Endothelial cell of umbilical vein (primary cell): ENCODE measurements around the gene BMP8A. TPM values are rescaled to one million over a fixed set of nuclear protein-coding genes. Genes with fewer than 3 reads are reported as not detected.
"Not testable (repeated sequence)": the region's sequence is repeated elsewhere in the genome, so short reads cannot be mapped to it uniquely, and the experiment has no call there.

Experiments used
- BruUV-seq: library from RNA; stranded (reverse); fragments of 400-500 nt; replicated peaks from 2 replicates; lab custom pipeline; 2021; lab: Mats Ljungman, UMichigan
- CTCF ChIA-PET: fragments of 300-600, 350-600 bp; sonication (Branson Sonifier 250); formaldehyde crosslinking; loops from one replicate; lab custom pipeline; 2021; ENCODE audit warnings: antibody characterized with exemption, inconsistent platforms; lab: Charles Lee
- POLR2A ChIA-PET: fragments of 300-600, 350-600 bp; sonication (Branson Sonifier 250); formaldehyde crosslinking; loops from one replicate; lab custom pipeline; 2021; ENCODE audit warnings: antibody characterized with exemption, inconsistent platforms; lab: Charles Lee
- DNase-seq: peaks from one replicate; pipeline ENCODE4 v3.0.0-alpha.2; 2011; ENCODE audit warnings: low read depth, low spot score
- FAIRE-seq: peaks from 2 replicates; lab custom pipeline; 2011; peaks lifted over from hg19 to GRCh38; lab: Jason Lieb, UNC
- H2AFZ ChIP-seq: 2 replicates; pipeline ENCODE4 v1.6.0; 2012; ENCODE audit warnings: low read depth, low read length, control low read depth, inconsistent platforms
- H3K27ac ChIP-seq: 2 replicates; pipeline ENCODE4 v1.5.1; 2011; ENCODE audit warnings: low read depth, mild to moderate bottlenecking, control low read depth, low read length, moderate library complexity; ENCODE audit not compliant: insufficient read depth
- H3K27me3 ChIP-seq, 2 experiments: 2 replicates each; pipeline versions ENCODE4 v1.6.0 to v1.6.1; 2011; ENCODE audit warnings: low read length in 2 of 2, mixed read lengths in 1 of 2; ENCODE audit not compliant: control insufficient read depth in 2 of 2, insufficient read depth in 2 of 2
- H3K36me3 ChIP-seq, 2 experiments: 2 replicates in 1 of 2; 3 replicates in 1 of 2; pipeline ENCODE4 v1.5.1; 2011; ENCODE audit warnings: low read length in 2 of 2, mild to moderate bottlenecking in 1 of 2, moderate library complexity in 1 of 2; ENCODE audit not compliant: control insufficient read depth in 2 of 2, insufficient read depth in 2 of 2; ENCODE audit errors: extremely low read depth in 1 of 2
- H3K4me1 ChIP-seq: 3 replicates; pipeline ENCODE4 v1.5.1; 2011; ENCODE audit warnings: mild to moderate bottlenecking, low read length; ENCODE audit not compliant: control insufficient read depth, insufficient read depth; ENCODE audit errors: extremely low read depth
- H3K4me2 ChIP-seq: 2 replicates; pipeline ENCODE4 v1.6.1; 2011; ENCODE audit warnings: low read length, control low read depth, mixed read lengths; ENCODE audit not compliant: insufficient read depth
- H3K4me3 ChIP-seq, 3 experiments: fragments of 200-600 bp in 1 of 3; sonication (generic), shearing (Covaris generic) in 1 of 3; replicated peaks in 1 of 3; 2 replicates each; pipeline ENCODE4 v1.5.1; 2011 to 2016; ENCODE audit warnings: control low read depth in 3 of 3, low read length in 3 of 3, mild to moderate bottlenecking in 2 of 3, inconsistent platforms in 1 of 3, low read depth in 1 of 3, moderate library complexity in 1 of 3; ENCODE audit not compliant: insufficient read depth in 1 of 3
- H3K79me2 ChIP-seq: 2 replicates; pipeline ENCODE4 v1.6.0; 2012; ENCODE audit warnings: low read length, inconsistent platforms; ENCODE audit not compliant: control insufficient read depth, insufficient read depth
- H3K9ac ChIP-seq: replicated peaks from 2 replicates; pipeline ENCODE3; 2011; ENCODE audit warnings: low read length, control low read depth; ENCODE audit not compliant: insufficient read depth; ENCODE audit errors: extremely low read depth
- H3K9me1 ChIP-seq: replicated peaks from 3 replicates; pipeline ENCODE4 v1.6.0; 2011; ENCODE audit warnings: mild to moderate bottlenecking, low read length; ENCODE audit not compliant: control insufficient read depth, insufficient read depth; ENCODE audit errors: extremely low read depth
- H3K9me3 ChIP-seq: replicated peaks from 2 replicates; pipeline ENCODE4 v1.5.1; 2012; ENCODE audit warnings: low read length, inconsistent platforms; ENCODE audit not compliant: control insufficient read depth, insufficient read depth
- H4K20me1 ChIP-seq: replicated peaks from 2 replicates; pipeline ENCODE3; 2011; ENCODE audit warnings: mild to moderate bottlenecking, low read length; ENCODE audit not compliant: control insufficient read depth, insufficient read depth; ENCODE audit errors: extremely low read depth
- CTCF ChIP-seq, 2 donors: IDR thresholded peaks; 1 replicate in 1 of 2; 2 replicates in 1 of 2; pipeline ENCODE4 v1.5.1; 2011; ENCODE audit warnings: low read length in 2 of 2, mild to moderate bottlenecking in 2 of 2, moderate library complexity in 2 of 2, control low read depth in 1 of 2, inconsistent platforms in 1 of 2, low read depth in 1 of 2; ENCODE audit not compliant: insufficient read depth in 1 of 2; ENCODE audit errors: extremely low read depth in 1 of 2
- EZH2 ChIP-seq: IDR thresholded peaks from 2 replicates; pipeline ENCODE4 v1.6.1; 2012; ENCODE audit warnings: borderline replicate concordance, low read depth, mild to moderate bottlenecking, moderate library complexity, low read length, inconsistent platforms; ENCODE audit not compliant: severe bottlenecking
- FOS ChIP-seq: IDR thresholded peaks from 2 replicates; pipeline ENCODE4 v1.6.1; 2011; ENCODE audit warnings: mild to moderate bottlenecking, low read length, moderate library complexity, borderline replicate concordance; ENCODE audit not compliant: insufficient read depth
- GATA2 ChIP-seq: IDR thresholded peaks from 2 replicates; pipeline ENCODE4 v1.7.0; 2011; ENCODE audit warnings: low read depth, mild to moderate bottlenecking, moderate library complexity, mixed read lengths, low read length; ENCODE audit not compliant: insufficient read length, insufficient read depth
- JUN ChIP-seq: IDR thresholded peaks from 2 replicates; pipeline ENCODE4 v1.6.1; 2011; ENCODE audit warnings: borderline replicate concordance, low read depth; ENCODE audit not compliant: insufficient read length, insufficient read depth
- MAX ChIP-seq: IDR thresholded peaks from 2 replicates; pipeline ENCODE4 v1.6.1; 2011; ENCODE audit not compliant: insufficient read depth, insufficient read length
- MYC ChIP-seq: IDR thresholded peaks from one replicate; pipeline ENCODE4 v1.6.1; 2011; ENCODE audit warnings: mild to moderate bottlenecking, low read depth, low read length
- POLR2A ChIP-seq: IDR thresholded peaks from 2 replicates; pipeline ENCODE4 v1.6.1; 2012; ENCODE audit warnings: low read depth, mild to moderate bottlenecking, control low read depth, low read length
- POLR2AphosphoS5 ChIP-seq: IDR thresholded peaks from 2 replicates; pipeline ENCODE4 v1.6.1; 2012; ENCODE audit warnings: low read depth, mild to moderate bottlenecking, control low read depth, low read length, moderate library complexity; ENCODE audit not compliant: insufficient read depth
- dilution Hi-C: fragments of 300-500 bp; cut with MboI; formaldehyde crosslinking; loops from one replicate; pipeline ENCODE4 v1.15.0; 2019; ENCODE audit warnings: low sequenced_read_pairs; ENCODE audit not compliant: extremely low pct_ligation_motif_present
- intact Hi-C: fragments of 100-400 bp; cut with micrococcal nuclease; formaldehyde crosslinking; loops from one replicate; pipeline ENCODE4 v1.10.0; 2022
- polyA plus RNA-seq, 4 experiments: library from polyadenylated mRNA; depleted of rRNA in 3 of 4; stranded (reverse) in 3 of 4; unstranded in 1 of 4; fragments of >200 nt; gene quantifications; 2 replicates each; pipeline versions ENCODE4 v1.2.1 to v1.2.3, GENCODE V29; 2011 to 2012; ENCODE audit warnings: missing spikeins in 1 of 4
- total RNA-seq: library from RNA; stranded (reverse); gene quantifications from 2 replicates; pipeline ENCODE4 v1.2.3, GENCODE V29; 2021

The BMP8A gene
- total and polyA plus RNA-seq, 2 donors (not counting 3 experiments of a cell fraction or from before 2014, with no cell fraction given) = 0.25 to 0.44 TPM

- Histone ChIP-seq H3K9ac (no peak overlapping the region), H3K9me1 (no peaks in the 10 kb centered on the region), H3K27me3 (no peaks in the 10 kb centered on the region), H4K20me1 (no peaks in the 10 kb centered on the region), H3K9me3 (no peaks in the 10 kb centered on the region), H3K4me3 (no peak overlapping the region), H2AFZ (no peak overlapping the region), H3K36me3 (peaks cover 20 to 21% of the 10 kb centered on the region in 2 experiments), H3K27ac (no peak overlapping the region), H3K79me2 (no peaks in the 10 kb centered on the region), H3K4me2 (no peak overlapping the region), H3K4me1 (peaks cover 4% of the 10 kb centered on the region)
- dilution Hi-C loops = no loop called here
- ChIA-PET POLR2A (no interaction called here), CTCF (interaction anchor here (0.9 kb wide), 1 partner anchor 376 kb away, joined by 3 read pairs; no protein-coding TSS in a partner anchor)
- TF ChIP-seq POLR2AphosphoS5 = no peak
- TF ChIP-seq CTCF (IDR thresholded peaks at IDR 0.05; ENCODE audit: extremely low read depth in 1 of 2, insufficient read depth in 1 of 2, low read depth in 1 of 2, low read length in 2 of 2) = no peak
- TF ChIP-seq GATA2 = no peak
- TF ChIP-seq FOS = no peak
- TF ChIP-seq MYC = no peak
- TF ChIP-seq POLR2A = no peak
- TF ChIP-seq MAX = no peak
- TF ChIP-seq JUN = no peak
- TF ChIP-seq EZH2 = no peak
- no peak for DNase-seq
- no peak for FAIRE-seq
- no TSS peak for BruUV-seq
- intact Hi-C loops = no loop called here
Observed at GRCh38 chr1:39474810-39475209, 16.6 kb upstream of the BMP8A start.

GRCh38 chr1:39475551-39475950 is 15.9 kb upstream of the BMP8A start:
- H2AFZ ChIP-seq, intact Hi-C loops, H3K27ac ChIP-seq, H3K79me2 ChIP-seq, BruUV-seq, H3K4me2 ChIP-seq, H3K9ac ChIP-seq, POLR2A ChIA-PET, H4K20me1 ChIP-seq, dilution Hi-C loops, H3K9me1 ChIP-seq, H3K27me3 ChIP-seq, DNase-seq, H3K4me1 ChIP-seq, H3K9me3 ChIP-seq, H3K4me3 ChIP-seq: not testable (repeated sequence)
- CTCF ChIA-PET = interaction anchor here (2.1 kb wide), 1 partner anchor 63 kb away, joined by 11 read pairs; no protein-coding TSS in a partner anchor
- peak; percentile 65 for FAIRE-seq
- peaks cover 14 to 21% of the 10 kb centered on the region in 2 experiments for H3K36me3 ChIP-seq
